ENCODE measurements around the gene MRPL41. TPM values are rescaled to one million over a fixed set of nuclear protein-coding genes. Genes with fewer than 3 reads are reported as not detected.
A peak's percentile ranks its signal among the peaks of the same experiment; 100 is the strongest.

MRPL41 gene
- total and polyA plus RNA-seq, 2 of the 13 experiments (the other 11 are each of a cell fraction or from before 2014, with no cell fraction given): 20.9 to 54.0 TPM

DNA sequence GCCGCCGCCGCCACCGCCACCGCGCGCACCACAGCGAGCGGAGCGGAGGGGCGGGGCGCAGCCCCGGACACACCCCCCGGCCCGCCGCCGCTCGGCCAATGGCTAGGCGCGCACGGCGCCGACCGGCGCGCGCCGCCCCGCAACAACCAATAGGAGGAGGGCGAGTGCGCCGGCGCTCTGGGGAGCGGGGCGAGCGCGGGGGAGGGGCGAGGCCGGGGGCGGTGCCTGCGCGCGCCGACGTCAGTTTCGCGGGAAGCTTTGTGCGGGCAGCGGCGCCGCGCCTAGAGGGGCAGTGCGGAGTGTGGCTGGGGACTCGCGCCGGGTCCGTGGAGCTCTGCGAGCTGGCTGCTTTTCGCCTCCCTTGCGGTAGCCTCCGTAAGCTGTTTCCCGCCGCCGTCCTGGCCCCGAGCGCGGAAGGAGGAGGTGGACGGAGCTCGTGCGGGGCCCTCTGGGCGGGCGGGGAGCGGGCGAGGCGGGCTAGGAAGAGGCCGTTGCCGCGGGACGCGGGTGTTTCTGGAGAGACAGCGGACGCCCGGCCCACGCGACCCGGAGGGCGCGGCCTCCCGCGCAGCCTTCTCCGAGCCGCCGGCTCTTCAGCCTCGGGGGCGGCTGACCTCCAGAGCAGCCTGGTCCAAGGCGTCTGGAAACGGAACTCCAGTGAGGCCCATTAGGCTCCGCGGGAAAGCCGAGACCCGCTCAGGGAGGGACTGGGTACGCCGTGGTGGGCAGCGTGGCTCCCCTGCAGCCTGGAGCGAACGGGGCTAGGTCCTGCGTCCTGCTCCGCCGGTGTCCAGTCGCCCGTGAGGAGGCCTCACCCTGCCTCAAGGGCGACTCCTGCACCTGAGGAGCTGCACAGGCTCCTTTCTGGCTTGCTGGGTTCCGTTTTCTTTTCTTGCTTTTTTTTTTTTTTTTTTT lies 39.0 kb downstream of the MRPL41 start, which contains the start of gene ZMYND19:
Gene ZMYND19, minus strand, starts transcription at position 44 of the 915 bp plus-strand sequence. CDS start 249 bp downstream, outside the sequence.
- CTCF ChIA-PET (ENCODE audit: low intra/inter-chr PET ratio, low total read pairs): no interaction called here
- Histone ChIP-seq H4K20me1 (ENCODE audit: insufficient read depth, low read length) (no peaks in the 10 kb centered on the region), H3K9ac (ENCODE audit: insufficient read depth, low read depth, low read length) (peak within 1 kb of the TSS; percentile 82), H3K27me3 (ENCODE audit: control insufficient read depth in 1 of 2, insufficient read depth in 2 of 2, low read length in 2 of 2) (no peaks in the 10 kb centered on the region), H3K4me1 (ENCODE audit: insufficient read depth, low read length) (peaks cover 47% of the 10 kb centered on the region), H3K9me3 (ENCODE audit: low read length) (no peaks in the 10 kb centered on the region), H2AFZ (ENCODE audit: low read length) (no peak within 1 kb of the TSS), H3K4me3 (replicated peaks in 1 of 3; ENCODE audit: insufficient read depth in 1 of 3, low read depth in 2 of 3, low read length in 3 of 3) (peak within 1 kb of the TSS; percentile 74 to 90 (median 83)), H3K27ac (ENCODE audit: extremely low read length, insufficient read depth, low read length) (peak within 1 kb of the TSS; percentile 43), H3K36me3 (replicated peaks in 1 of 2; ENCODE audit: control insufficient read depth in 1 of 2, insufficient read depth in 2 of 2, low read length in 2 of 2) (peaks cover 12 to 27% of the 10 kb centered on the region in 2 experiments; a peak in 4 of 5 replicates), H3K79me2 (ENCODE audit: insufficient read depth, low read length) (peaks cover 19% of the 10 kb centered on the region), H3K4me2 (ENCODE audit: low read depth, low read length) (peak within 1 kb of the TSS; percentile 90)
- FAIRE-seq (no peak), DNase-seq (ENCODE audit: low spot score) (peak; percentile 73), ATAC-seq (peak; percentile 89)
- BruUV-seq (replicated peaks): TSS peak; percentile 73
- in situ Hi-C loops (cut with HindIII; ENCODE audit: extremely low pct_ligation_motif_present, low pct_unique_long_range_greater_than_20kb): no loop called here
- POLR2A ChIA-PET: interaction anchor here (1.2 to 2.3 kb wide), 7 partner anchors 9 to 29 kb away, joined by 3 to 11 read pairs (median 5); partner anchors contain the start of genes ARRDC1, DPH7 and EHMT1
- 2% methylated on average over 6 of the region's 113 CpGs for WGBS (ENCODE audit: low lambda C conversion rate)
- intact Hi-C loops (cut with micrococcal nuclease; ENCODE audit: unreplicated experiment): no loop called here
- TF ChIP-seq RFXANK (CRISPR knock-in tag; IDR thresholded peaks at IDR 0.05): no peak
- no peak for TF ChIP-seq IKZF4 (CRISPR knock-in tag; IDR thresholded peaks at IDR 0.05; ENCODE audit: borderline replicate concordance, low read depth, not compliant biosample characterization)
- TF ChIP-seq, protein P1, sequence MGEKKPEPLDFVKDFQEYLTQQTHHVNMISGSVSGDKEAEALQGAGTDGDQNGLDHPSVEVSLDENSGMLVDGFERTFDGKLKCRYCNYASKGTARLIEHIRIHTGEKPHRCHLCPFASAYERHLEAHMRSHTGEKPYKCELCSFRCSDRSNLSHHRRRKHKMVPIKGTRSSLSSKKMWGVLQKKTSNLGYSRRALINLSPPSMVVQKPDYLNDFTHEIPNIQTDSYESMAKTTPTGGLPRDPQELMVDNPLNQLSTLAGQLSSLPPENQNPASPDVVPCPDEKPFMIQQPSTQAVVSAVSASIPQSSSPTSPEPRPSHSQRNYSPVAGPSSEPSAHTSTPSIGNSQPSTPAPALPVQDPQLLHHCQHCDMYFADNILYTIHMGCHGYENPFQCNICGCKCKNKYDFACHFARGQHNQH (CRISPR knock-in tag; IDR thresholded peaks at IDR 0.05): no peak
- TF ChIP-seq, protein P2, sequence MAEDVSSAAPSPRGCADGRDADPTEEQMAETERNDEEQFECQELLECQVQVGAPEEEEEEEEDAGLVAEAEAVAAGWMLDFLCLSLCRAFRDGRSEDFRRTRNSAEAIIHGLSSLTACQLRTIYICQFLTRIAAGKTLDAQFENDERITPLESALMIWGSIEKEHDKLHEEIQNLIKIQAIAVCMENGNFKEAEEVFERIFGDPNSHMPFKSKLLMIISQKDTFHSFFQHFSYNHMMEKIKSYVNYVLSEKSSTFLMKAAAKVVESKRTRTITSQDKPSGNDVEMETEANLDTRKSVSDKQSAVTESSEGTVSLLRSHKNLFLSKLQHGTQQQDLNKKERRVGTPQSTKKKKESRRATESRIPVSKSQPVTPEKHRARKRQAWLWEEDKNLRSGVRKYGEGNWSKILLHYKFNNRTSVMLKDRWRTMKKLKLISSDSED (CRISPR knock-in tag; IDR thresholded peaks at IDR 0.05): no peak
- TF ChIP-seq, protein P3, sequence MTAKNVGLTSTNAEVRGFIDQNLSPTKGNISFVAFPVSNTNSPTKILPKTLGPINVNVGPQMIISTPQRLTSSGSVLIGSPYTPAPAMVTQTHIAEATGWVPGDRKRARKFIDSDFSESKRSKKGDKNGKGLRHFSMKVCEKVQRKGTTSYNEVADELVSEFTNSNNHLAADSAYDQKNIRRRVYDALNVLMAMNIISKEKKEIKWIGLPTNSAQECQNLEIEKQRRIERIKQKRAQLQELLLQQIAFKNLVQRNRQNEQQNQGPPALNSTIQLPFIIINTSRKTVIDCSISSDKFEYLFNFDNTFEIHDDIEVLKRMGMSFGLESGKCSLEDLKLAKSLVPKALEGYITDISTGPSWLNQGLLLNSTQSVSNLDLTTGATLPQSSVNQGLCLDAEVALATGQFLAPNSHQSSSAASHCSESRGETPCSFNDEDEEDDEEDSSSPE (CRISPR knock-in tag; IDR thresholded peaks at IDR 0.05): peak; percentile 91
- no peak for TF ChIP-seq KAT7 (CRISPR knock-in tag; IDR thresholded peaks at IDR 0.05; ENCODE audit: borderline replicate concordance)
- TF ChIP-seq, protein P4, sequence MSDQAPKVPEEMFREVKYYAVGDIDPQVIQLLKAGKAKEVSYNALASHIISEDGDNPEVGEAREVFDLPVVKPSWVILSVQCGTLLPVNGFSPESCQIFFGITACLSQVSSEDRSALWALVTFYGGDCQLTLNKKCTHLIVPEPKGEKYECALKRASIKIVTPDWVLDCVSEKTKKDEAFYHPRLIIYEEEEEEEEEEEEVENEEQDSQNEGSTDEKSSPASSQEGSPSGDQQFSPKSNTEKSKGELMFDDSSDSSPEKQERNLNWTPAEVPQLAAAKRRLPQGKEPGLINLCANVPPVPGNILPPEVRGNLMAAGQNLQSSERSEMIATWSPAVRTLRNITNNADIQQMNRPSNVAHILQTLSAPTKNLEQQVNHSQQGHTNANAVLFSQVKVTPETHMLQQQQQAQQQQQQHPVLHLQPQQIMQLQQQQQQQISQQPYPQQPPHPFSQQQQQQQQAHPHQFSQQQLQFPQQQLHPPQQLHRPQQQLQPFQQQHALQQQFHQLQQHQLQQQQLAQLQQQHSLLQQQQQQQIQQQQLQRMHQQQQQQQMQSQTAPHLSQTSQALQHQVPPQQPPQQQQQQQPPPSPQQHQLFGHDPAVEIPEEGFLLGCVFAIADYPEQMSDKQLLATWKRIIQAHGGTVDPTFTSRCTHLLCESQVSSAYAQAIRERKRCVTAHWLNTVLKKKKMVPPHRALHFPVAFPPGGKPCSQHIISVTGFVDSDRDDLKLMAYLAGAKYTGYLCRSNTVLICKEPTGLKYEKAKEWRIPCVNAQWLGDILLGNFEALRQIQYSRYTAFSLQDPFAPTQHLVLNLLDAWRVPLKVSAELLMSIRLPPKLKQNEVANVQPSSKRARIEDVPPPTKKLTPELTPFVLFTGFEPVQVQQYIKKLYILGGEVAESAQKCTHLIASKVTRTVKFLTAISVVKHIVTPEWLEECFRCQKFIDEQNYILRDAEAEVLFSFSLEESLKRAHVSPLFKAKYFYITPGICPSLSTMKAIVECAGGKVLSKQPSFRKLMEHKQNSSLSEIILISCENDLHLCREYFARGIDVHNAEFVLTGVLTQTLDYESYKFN (CRISPR knock-in tag; conservative IDR thresholded peaks at IDR 0.05): no peak
- no peak for TF ChIP-seq ZNF569 (CRISPR knock-in tag; IDR thresholded peaks at IDR 0.05; ENCODE audit: borderline replicate concordance)
- TF ChIP-seq ZNF263 (CRISPR knock-in tag; IDR thresholded peaks at IDR 0.05): 0 out of 2 replicates have a peak, but pooled peaks have one; percentile 22
- no peak for TF ChIP-seq MED1 (CRISPR knock-in tag; IDR thresholded peaks at IDR 0.05)
- TF ChIP-seq ZNF75D (CRISPR knock-in tag; IDR thresholded peaks at IDR 0.05; ENCODE audit: borderline replicate concordance): no peak
- TF ChIP-seq ZNF138 (CRISPR knock-in tag; IDR thresholded peaks at IDR 0.05; ENCODE audit: low read depth): no peak
- no peak for TF ChIP-seq ZNF552 (CRISPR knock-in tag; IDR thresholded peaks at IDR 0.05; ENCODE audit: borderline replicate concordance)
- TF ChIP-seq POLR2A (IDR thresholded peaks at IDR 0.05; ENCODE audit: insufficient read depth in 1 of 2, low read depth in 2 of 2, low read length in 2 of 2): peak; percentile 59 to 70
- no peak for TF ChIP-seq ZNF839 (CRISPR knock-in tag; IDR thresholded peaks at IDR 0.05; ENCODE audit: borderline replicate concordance)
- TF ChIP-seq CAMTA2 (CRISPR knock-in tag; IDR thresholded peaks at IDR 0.05; ENCODE audit: borderline replicate concordance): no peak

Measured in HepG2 (cell line).